CD4-positive, CD25-positive, alpha-beta regulatory T cell (primary cell): ENCODE measurements around the gene SLC22A17. TPM values are rescaled to one million over a fixed set of nuclear protein-coding genes. Genes with fewer than 3 reads are reported as not detected.

Source experiments
- ATAC-seq, 2 donors: fragments of 150-1000 bp; cut with Tn5 transposase; one replicate each; pipeline ENCODE4 v1.10.0; 2021; ENCODE audit warnings: low read depth in 2 of 2, moderate number of reproducible peaks in 2 of 2, moderate library complexity in 1 of 2
- DNase-seq, 3 donors: peaks; one replicate each; pipeline versions ENCODE4 v3.0.0 to v3.0.0-alpha.2; 2012 to 2022; ENCODE audit warnings: mixed read lengths in 1 of 3
- H3K27ac ChIP-seq: one replicate; pipeline ENCODE4 v1.7.0; 2013; ENCODE audit warnings: mild to moderate bottlenecking, low read length; ENCODE audit not compliant: insufficient read depth, poor library complexity, severe bottlenecking
- H3K27me3 ChIP-seq: one replicate; pipeline ENCODE4 v1.7.0; 2013; ENCODE audit warnings: low read length; ENCODE audit not compliant: control insufficient read depth, insufficient read depth
- H3K36me3 ChIP-seq: one replicate; pipeline ENCODE4 v1.7.0; 2013; ENCODE audit warnings: mild to moderate bottlenecking, low read length, moderate library complexity; ENCODE audit not compliant: control insufficient read depth, insufficient read depth
- H3K4me1 ChIP-seq: 2 replicates; pipeline ENCODE4 v1.7.0; 2013; ENCODE audit warnings: mild to moderate bottlenecking, low read length; ENCODE audit not compliant: insufficient read depth, control insufficient read depth, poor library complexity, severe bottlenecking
- H3K4me3 ChIP-seq: one replicate; pipeline ENCODE4 v1.7.0; 2013; ENCODE audit warnings: low read depth, mild to moderate bottlenecking, low read length, moderate library complexity
- H3K9me3 ChIP-seq, 2 experiments: 1 replicate in 1 of 2; 2 replicates in 1 of 2; pipeline ENCODE4 v1.7.0; 2013; ENCODE audit warnings: low read length in 2 of 2, mild to moderate bottlenecking in 1 of 2, moderate library complexity in 1 of 2; ENCODE audit not compliant: control insufficient read depth in 2 of 2
- H3K27ac Mint-ChIP-seq, 3 donors: one replicate each; pipeline ENCODE4 v1.8.0; 2020 to 2022; ENCODE audit warnings: mild to moderate bottlenecking in 3 of 3, mixed read lengths in 3 of 3, moderate library complexity in 2 of 3
- H3K27me3 Mint-ChIP-seq: one replicate; pipeline ENCODE4 v1.8.0; 2022; ENCODE audit warnings: mild to moderate bottlenecking, mixed read lengths
- H3K36me3 Mint-ChIP-seq: one replicate; pipeline ENCODE4 v1.8.0; 2020; ENCODE audit warnings: mixed read lengths
- H3K4me1 Mint-ChIP-seq, 4 donors: one replicate each; pipeline ENCODE4 v1.8.0; 2020 to 2022; ENCODE audit warnings: mixed read lengths in 4 of 4, mild to moderate bottlenecking in 1 of 4
- H3K4me3 Mint-ChIP-seq, 4 donors: one replicate each; pipeline ENCODE4 v1.8.0; 2020 to 2022; ENCODE audit warnings: mild to moderate bottlenecking in 4 of 4, mixed read lengths in 4 of 4, moderate library complexity in 3 of 4
- H3K9me3 Mint-ChIP-seq, 7 donors: one replicate each; pipeline ENCODE4 v1.8.0; 2020 to 2022; ENCODE audit warnings: mixed read lengths in 7 of 7, mild to moderate bottlenecking in 3 of 7, moderate library complexity in 2 of 7
- polyA plus RNA-seq, 4 donors: library from polyadenylated mRNA; unstranded; fragments of 300-500 nt; fragmentation: Illumina TruSeq; gene quantifications; one replicate each; pipeline ENCODE4 v1.2.3, GENCODE V29; 2021
- total RNA-seq: library from RNA; stranded (reverse); gene quantifications from one replicate; pipeline ENCODE4 v1.2.3, GENCODE V29; 2022

SLC22A17 gene
- total and polyA plus RNA-seq, 5 donors from 2014 or later = 0.94 to 3.2 (median 2.3) TPM

GRCh38 chr14:23359167-23359626 lies 6.5 kb upstream of the SLC22A17 start:
- Histone ChIP-seq H3K27me3 (peaks cover 6% of the 10 kb centered on the region), H3K4me1 (no peaks in the 10 kb centered on the region), H3K36me3 (no peaks in the 10 kb centered on the region), H3K4me3 (no peak overlapping the region), H3K9me3 (no peaks in the 10 kb centered on the region), H3K27ac (no peak overlapping the region)
- H3K36me3 Mint-ChIP-seq = no peaks in the 10 kb centered on the region
- peaks cover 0 to 2% (median 0%) of the 10 kb centered on the region in 7 donors for H3K9me3 Mint-ChIP-seq
- DNase-seq (no peak), ATAC-seq (no peak)
- no peak overlapping the region for H3K27ac Mint-ChIP-seq
- H3K4me1 Mint-ChIP-seq = peaks cover 0 to under 1% (median 0%) of the 10 kb centered on the region in 4 donors
- peaks cover 24% of the 10 kb centered on the region for H3K27me3 Mint-ChIP-seq
- no peak overlapping the region for H3K4me3 Mint-ChIP-seq

DNA sequence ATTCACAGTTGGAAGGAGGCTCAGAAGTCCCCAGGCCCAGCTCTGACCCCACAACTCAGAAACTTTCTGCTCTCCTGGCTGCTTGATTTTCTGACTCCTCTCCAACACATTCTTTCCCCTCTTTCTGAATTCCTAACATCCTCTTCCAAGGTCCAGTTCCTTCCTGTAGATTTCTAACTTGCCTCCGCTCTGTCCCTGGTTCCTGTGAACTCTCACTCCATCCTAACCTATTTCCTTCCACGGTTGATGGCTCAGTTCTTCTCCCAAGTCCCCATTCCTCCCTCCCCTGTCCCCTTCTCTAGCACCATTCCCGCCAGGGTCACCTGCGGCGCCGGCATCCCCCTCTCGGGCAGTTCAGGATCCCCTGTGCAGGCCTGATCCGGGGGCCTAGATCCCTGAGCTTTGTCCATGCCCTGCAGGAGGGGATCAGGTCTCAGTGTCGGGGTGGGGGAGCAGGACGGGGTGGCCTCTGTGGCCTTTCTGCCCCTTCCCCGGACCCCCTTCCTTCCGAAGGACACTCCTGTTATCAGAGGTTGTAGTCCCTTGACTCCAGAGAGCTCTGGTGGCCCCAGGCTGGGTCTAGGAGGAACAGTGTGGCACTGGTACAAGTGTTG lies 6.0 kb upstream of the SLC22A17 start:
- Mint-ChIP-seq H3K9me3 (no peaks in the 10 kb centered on the region), H3K4me1 (peaks cover 0 to 6% (median 0%) of the 10 kb centered on the region in 4 donors), H3K4me3 (no peak overlapping the region), H3K27ac (no peak overlapping the region), H3K36me3 (no peaks in the 10 kb centered on the region), H3K27me3 (peaks cover 29% of the 10 kb centered on the region)
- Histone ChIP-seq H3K27ac (no peak overlapping the region), H3K36me3 (no peaks in the 10 kb centered on the region), H3K9me3 (no peaks in the 10 kb centered on the region), H3K4me1 (no peaks in the 10 kb centered on the region), H3K27me3 (peaks cover 5% of the 10 kb centered on the region), H3K4me3 (no peak overlapping the region)
- no peak for DNase-seq
- no peak for ATAC-seq

DNA sequence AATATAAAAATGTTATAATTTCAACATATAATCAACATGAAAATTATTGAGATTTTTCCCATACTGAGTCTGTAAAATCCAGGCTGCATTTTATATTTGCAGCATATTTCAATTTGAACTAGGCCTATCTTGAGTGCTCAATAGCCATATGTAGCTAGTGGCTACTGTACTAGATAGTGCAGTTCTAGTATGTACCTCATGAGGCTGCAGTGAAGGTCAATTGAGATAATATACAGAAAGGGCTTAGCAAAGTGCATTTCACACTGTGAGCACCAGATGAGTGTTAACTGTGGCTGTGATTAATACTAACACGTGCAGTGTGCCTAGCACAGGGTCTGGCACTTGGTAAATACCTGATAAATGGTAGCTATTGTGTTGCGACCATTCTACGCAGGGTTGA lies 5.4 kb upstream of the SLC22A17 start:
- ATAC-seq = no peak
- no peak for DNase-seq
- H3K27me3 Mint-ChIP-seq = peaks cover 31% of the 10 kb centered on the region
- no peaks in the 10 kb centered on the region for H3K36me3 Mint-ChIP-seq
- H3K4me1 ChIP-seq = no peaks in the 10 kb centered on the region
- H3K36me3 ChIP-seq = no peaks in the 10 kb centered on the region
- peaks cover under 1 to 10% (median 3%) of the 10 kb centered on the region in 4 donors for H3K4me1 Mint-ChIP-seq
- no peak overlapping the region for H3K4me3 ChIP-seq
- no peaks in the 10 kb centered on the region for H3K9me3 ChIP-seq
- no peak overlapping the region for H3K4me3 Mint-ChIP-seq
- H3K27ac ChIP-seq = no peak overlapping the region
- H3K27me3 ChIP-seq = peaks cover 11% of the 10 kb centered on the region
- H3K9me3 Mint-ChIP-seq = no peaks in the 10 kb centered on the region
- no peak overlapping the region for H3K27ac Mint-ChIP-seq

DNA sequence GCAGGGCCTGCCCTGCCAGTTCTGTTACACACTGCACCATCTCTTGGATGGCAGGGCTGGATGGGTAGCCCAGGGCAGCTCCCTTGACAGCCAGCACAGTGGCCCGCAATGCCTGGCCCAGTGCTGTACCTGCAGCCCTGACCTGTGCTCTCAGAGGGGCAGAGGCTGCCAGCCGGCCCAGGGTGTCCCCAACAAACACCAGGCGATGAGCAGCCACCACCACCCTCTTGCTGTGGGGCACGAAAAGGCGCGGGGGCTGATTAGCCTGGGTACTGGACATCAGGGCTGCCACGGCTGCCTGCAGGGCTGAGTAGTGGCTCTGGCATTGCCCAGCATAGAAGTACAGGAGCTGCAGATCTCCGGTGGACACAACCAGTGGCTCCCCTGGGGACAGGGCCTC lies 4.6 kb upstream of the SLC22A17 start:
- Mint-ChIP-seq H3K4me1 (peaks cover 2 to 14% (median 6%) of the 10 kb centered on the region in 4 donors), H3K27me3 (peaks cover 32% of the 10 kb centered on the region), H3K4me3 (no peak overlapping the region), H3K27ac (no peak overlapping the region), H3K36me3 (no peaks in the 10 kb centered on the region), H3K9me3 (no peaks in the 10 kb centered on the region)
- Histone ChIP-seq H3K4me3 (no peak overlapping the region), H3K36me3 (no peaks in the 10 kb centered on the region), H3K27me3 (peaks cover 13% of the 10 kb centered on the region), H3K9me3 (no peaks in the 10 kb centered on the region), H3K4me1 (no peaks in the 10 kb centered on the region), H3K27ac (no peak overlapping the region)
- ATAC-seq = no peak
- no peak for DNase-seq

- Histone ChIP-seq H3K36me3 (no peaks in the 10 kb centered on the region), H3K4me3 (no peak overlapping the region), H3K9me3 (no peaks in the 10 kb centered on the region), H3K4me1 (peaks cover 4% of the 10 kb centered on the region), H3K27ac (no peak overlapping the region), H3K27me3 (peaks cover 13% of the 10 kb centered on the region)
- Mint-ChIP-seq H3K27ac (no peak overlapping the region), H3K4me1 (peaks cover 2 to 14% (median 6%) of the 10 kb centered on the region in 4 donors), H3K36me3 (no peaks in the 10 kb centered on the region), H3K9me3 (no peaks in the 10 kb centered on the region), H3K4me3 (no peak overlapping the region), H3K27me3 (peaks cover 32% of the 10 kb centered on the region)
- no peak for DNase-seq
- ATAC-seq = no peak
These were observed 4.0 kb upstream of the SLC22A17 start for GRCh38 chr14:23356662-23357061.

DNA sequence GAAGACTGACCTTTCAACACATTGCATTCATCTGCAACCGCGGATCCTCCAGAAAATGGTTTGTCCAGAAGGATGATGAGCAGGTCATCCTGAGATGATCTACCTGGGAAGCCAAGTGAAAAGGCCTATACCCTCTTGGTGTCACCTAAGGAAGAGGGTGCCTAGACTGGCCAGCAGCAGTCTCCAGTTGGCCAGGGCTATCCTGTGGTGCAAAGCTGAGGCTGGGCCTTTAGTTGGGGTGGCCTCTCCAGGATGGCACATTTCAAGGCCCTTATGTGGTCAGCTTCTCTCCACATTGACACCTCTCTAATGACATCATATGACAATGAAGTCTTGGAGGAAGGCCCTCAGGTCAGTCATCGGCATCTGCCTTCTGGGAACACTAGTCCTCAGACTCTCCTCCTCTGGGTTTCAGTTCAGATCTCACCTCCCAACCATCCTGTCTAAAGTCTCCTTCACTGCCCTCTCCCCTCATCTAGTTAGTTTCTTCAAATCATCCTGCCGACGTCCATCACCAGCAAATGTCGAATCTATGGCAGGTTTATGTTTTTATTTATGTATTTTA lies 3.3 kb upstream of the SLC22A17 start:
- Histone ChIP-seq H3K4me1 (peaks cover 6% of the 10 kb centered on the region), H3K4me3 (no peak overlapping the region), H3K27me3 (peaks cover 13% of the 10 kb centered on the region), H3K9me3 (no peaks in the 10 kb centered on the region), H3K36me3 (no peaks in the 10 kb centered on the region), H3K27ac (no peak overlapping the region)
- Mint-ChIP-seq H3K4me3 (no peak overlapping the region), H3K9me3 (peaks cover 0 to 3% (median 0%) of the 10 kb centered on the region in 7 donors), H3K27me3 (peaks cover 37% of the 10 kb centered on the region), H3K4me1 (peaks cover 2 to 14% (median 9%) of the 10 kb centered on the region in 4 donors), H3K27ac (no peak overlapping the region), H3K36me3 (peaks cover 4% of the 10 kb centered on the region)
- ATAC-seq = no peak
- DNase-seq = no peak

- peaks cover 18% of the 10 kb centered on the region for H3K27me3 ChIP-seq
- H3K36me3 ChIP-seq = no peaks in the 10 kb centered on the region
- H3K27ac ChIP-seq = no peak overlapping the region
- no peak for DNase-seq
- peaks cover 6% of the 10 kb centered on the region for H3K4me1 ChIP-seq
- H3K9me3 Mint-ChIP-seq = peaks cover 0 to 7% (median 0%) of the 10 kb centered on the region in 7 donors
- peaks cover 12% of the 10 kb centered on the region for H3K36me3 Mint-ChIP-seq
- no peak overlapping the region for H3K4me3 ChIP-seq
- H3K27me3 Mint-ChIP-seq = peaks cover 46% of the 10 kb centered on the region
- H3K9me3 ChIP-seq = no peaks in the 10 kb centered on the region
- ATAC-seq = no peak
- peak overlapping the region in 1 of 4 donors; percentile 84 for H3K4me3 Mint-ChIP-seq
- peaks cover 2 to 17% (median 9%) of the 10 kb centered on the region in 4 donors for H3K4me1 Mint-ChIP-seq
- H3K27ac Mint-ChIP-seq = no peak overlapping the region
These were observed 2.3 kb upstream of the SLC22A17 start for GRCh38 chr14:23354990-23355389.

GRCh38 chr14:23353433-23353780 lies 720 bp upstream of the SLC22A17 start:
- DNase-seq (no peak), ATAC-seq (no peak)
- Histone ChIP-seq H3K9me3 (no peaks in the 10 kb centered on the region), H3K4me1 (peaks cover 6% of the 10 kb centered on the region), H3K27ac (no peak overlapping the region), H3K36me3 (no peaks in the 10 kb centered on the region), H3K27me3 (peaks cover 18% of the 10 kb centered on the region), H3K4me3 (no peak overlapping the region)
- Mint-ChIP-seq H3K4me1 (peaks cover 2 to 17% (median 9%) of the 10 kb centered on the region in 4 donors), H3K9me3 (peaks cover 0 to 7% (median 0%) of the 10 kb centered on the region in 7 donors), H3K27ac (peak overlapping the region in 1 of 3 donors; percentile 9), H3K36me3 (peaks cover 12% of the 10 kb centered on the region), H3K4me3 (peak overlapping the region; percentile 75 to 84 (median 82)), H3K27me3 (peaks cover 56% of the 10 kb centered on the region)
